Transverse colon (tissue), 4 donors: ENCODE results near the gene NT5DC4. TPM values are rescaled to one million over a fixed set of nuclear protein-coding genes. Genes with fewer than 3 reads are reported as not detected.

Source experiments
- DNase-seq: peaks from one replicate; pipeline ENCODE4 v3.0.0-alpha.2; 2019
- H3K27ac ChIP-seq, 4 donors: fragments of 200-600 bp; sonication (generic); 2 replicates each; pipeline ENCODE4 v1.5.1; 2016 to 2018; ENCODE audit warnings: inconsistent platforms in 4 of 4
- H3K27me3 ChIP-seq: fragments of 200-600 bp; sonication (generic); 2 replicates; pipeline ENCODE4 v1.5.1; 2017; ENCODE audit warnings: inconsistent platforms
- H3K36me3 ChIP-seq, 4 donors: fragments of 200-600 bp; sonication (generic); 2 replicates each; pipeline ENCODE4 v1.5.1; 2017 to 2019; ENCODE audit warnings: inconsistent platforms in 4 of 4
- H3K4me1 ChIP-seq, 4 donors: fragments of 200-600 bp; sonication (generic); 2 replicates each; pipeline ENCODE4 v1.5.1; 2017 to 2020; ENCODE audit warnings: inconsistent platforms in 4 of 4
- H3K4me3 ChIP-seq, 4 donors: fragments of 200-600 bp; sonication (generic); 1 replicate in 1 of 4; 2 replicates in 3 of 4; pipeline versions ENCODE4 v1.5.1 to v1.6.1; 2017 to 2019; ENCODE audit warnings: inconsistent platforms in 4 of 4
- H3K9me3 ChIP-seq, 2 donors: fragments of 200-600 bp; sonication (generic); 2 replicates each; pipeline ENCODE4 v1.5.1; 2017 to 2019; ENCODE audit warnings: inconsistent platforms in 2 of 2
- EP300 ChIP-seq: sonication (generic); formaldehyde crosslinking; IDR thresholded peaks from one replicate; pipeline ENCODE4 v1.6.1; 2017; ENCODE audit warnings: antibody characterized with exemption, low read depth
- POLR2A ChIP-seq: fragments of 450-650 bp; IDR thresholded peaks from one replicate; pipeline ENCODE4 v1.6.1; 2016; ENCODE audit warnings: antibody characterized with exemption, mild to moderate bottlenecking, moderate library complexity
- POLR2AphosphoS5 ChIP-seq, 3 donors: sonication (generic); formaldehyde crosslinking; IDR thresholded peaks; one replicate each; pipeline ENCODE4 v1.6.1; 2016; ENCODE audit warnings: antibody characterized with exemption in 3 of 3
- WGBS, 2 donors: methylation state at CpG; one replicate each; pipeline ENCODE4 v1.1.5; 2018; ENCODE audit warnings: low coverage in 1 of 2; 5-methylcytosine and 5-hydroxymethylcytosine counted together
- in situ Hi-C, 4 donors: fragments of 200-750 bp; cut with MboI; loops; one replicate each; pipeline versions ENCODE4 v1.15.0 to v1.15.1; 2017; ENCODE audit warnings: low sequenced_read_pairs in 3 of 4, low pct_ligation_motif_present in 1 of 4, low pct_unique_long_range_greater_than_20kb in 1 of 4
- intact Hi-C: fragments of 100-400 bp; cut with DNase I; formaldehyde crosslinking; loops from one replicate; pipeline ENCODE4 v1.15.1; 2023; ENCODE audit warnings: low total_unique reads
- total RNA-seq, 4 donors: library from RNA; depleted of rRNA; stranded (reverse); fragments of >200 nt; gene quantifications; one replicate each; pipeline ENCODE4 v1.1.0, GENCODE V29; 2016
- TF ChIP-seq, protein P1 (sequence below), 5 experiments: fragments of 200-600 bp in 3 of 5; fragments of 450-650 bp in 2 of 5; sonication (generic) in 3 of 5; IDR thresholded peaks; 1 replicate in 2 of 5; 2 replicates in 3 of 5; pipeline ENCODE4 v1.5.1; 2016 to 2017; ENCODE audit warnings: antibody characterized with exemption in 5 of 5, inconsistent platforms in 3 of 5, mild to moderate bottlenecking in 2 of 5, moderate library complexity in 1 of 5

The NT5DC4 gene
- total RNA-seq, 4 donors from 2014 or later, result not detected

- Histone ChIP-seq H3K36me3 (no peaks in the 10 kb centered on the region), H3K4me1 (peaks cover 0 to 15% (median 4%) of the 10 kb centered on the region in 4 donors), H3K27ac (no peak overlapping the region), H3K4me3 (no peak overlapping the region), H3K27me3 (no peaks in the 10 kb centered on the region), H3K9me3 (no peaks in the 10 kb centered on the region)
- DNase-seq, result no peak
- TF ChIP-seq, protein P1, sequence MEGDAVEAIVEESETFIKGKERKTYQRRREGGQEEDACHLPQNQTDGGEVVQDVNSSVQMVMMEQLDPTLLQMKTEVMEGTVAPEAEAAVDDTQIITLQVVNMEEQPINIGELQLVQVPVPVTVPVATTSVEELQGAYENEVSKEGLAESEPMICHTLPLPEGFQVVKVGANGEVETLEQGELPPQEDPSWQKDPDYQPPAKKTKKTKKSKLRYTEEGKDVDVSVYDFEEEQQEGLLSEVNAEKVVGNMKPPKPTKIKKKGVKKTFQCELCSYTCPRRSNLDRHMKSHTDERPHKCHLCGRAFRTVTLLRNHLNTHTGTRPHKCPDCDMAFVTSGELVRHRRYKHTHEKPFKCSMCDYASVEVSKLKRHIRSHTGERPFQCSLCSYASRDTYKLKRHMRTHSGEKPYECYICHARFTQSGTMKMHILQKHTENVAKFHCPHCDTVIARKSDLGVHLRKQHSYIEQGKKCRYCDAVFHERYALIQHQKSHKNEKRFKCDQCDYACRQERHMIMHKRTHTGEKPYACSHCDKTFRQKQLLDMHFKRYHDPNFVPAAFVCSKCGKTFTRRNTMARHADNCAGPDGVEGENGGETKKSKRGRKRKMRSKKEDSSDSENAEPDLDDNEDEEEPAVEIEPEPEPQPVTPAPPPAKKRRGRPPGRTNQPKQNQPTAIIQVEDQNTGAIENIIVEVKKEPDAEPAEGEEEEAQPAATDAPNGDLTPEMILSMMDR (IDR thresholded peaks at IDR 0.05), result no peak
- TF ChIP-seq POLR2AphosphoS5 (IDR thresholded peaks at IDR 0.05) (no peak), POLR2A (no peak), EP300 (no peak)
- in situ Hi-C loops (no loop called here), intact Hi-C loops (no loop called here)
- 72% methylated on average over 3 of the region's 3 CpGs; no CpG with 5 or more reads in 1 of the 2 donors for WGBS, 2 donors
Observed at GRCh38 chr2:112684415-112684775, 36.4 kb upstream of the NT5DC4 start.

DNA sequence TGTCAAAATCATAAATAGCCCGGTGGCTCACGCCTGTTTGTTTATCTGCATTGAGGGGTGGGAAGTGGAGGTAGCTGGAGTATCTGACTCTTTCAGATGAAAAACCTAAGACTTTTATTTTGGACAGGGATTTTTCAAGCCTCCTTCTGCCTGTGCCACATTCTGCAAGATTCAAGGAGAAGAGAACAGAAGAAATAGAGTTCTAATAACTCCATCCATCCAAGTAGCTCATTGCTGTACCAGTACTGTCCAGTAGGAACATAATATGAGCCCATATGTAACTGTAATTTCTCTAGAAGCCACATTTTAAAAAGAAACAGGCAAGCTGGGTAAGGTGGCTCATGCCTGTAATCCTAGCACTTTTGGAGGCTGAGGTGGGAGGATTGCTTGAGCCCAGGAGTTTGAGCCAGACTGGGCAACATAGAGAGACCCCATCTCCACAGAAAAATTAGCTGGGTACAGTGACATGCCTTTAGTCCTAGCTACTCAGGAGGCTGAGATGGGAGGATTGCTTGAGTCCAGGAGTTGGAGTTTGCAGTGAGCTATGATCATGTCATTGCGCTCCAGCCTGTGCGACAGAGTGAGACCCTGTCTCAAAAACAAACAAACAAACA lies 35.4 kb upstream of the NT5DC4 start:
- H3K9me3 ChIP-seq, result no peaks in the 10 kb centered on the region
- intact Hi-C loops (no loop called here), in situ Hi-C loops (no loop called here)
- H3K4me3 ChIP-seq, result no peak overlapping the region
- no peaks in the 10 kb centered on the region for H3K36me3 ChIP-seq
- H3K4me1 ChIP-seq, result peaks cover 0 to 15% (median 4%) of the 10 kb centered on the region in 4 donors
- WGBS, 2 donors, result 76 to 100% methylated on average over 2 to 4 of the region's 4 CpGs
- no peaks in the 10 kb centered on the region for H3K27me3 ChIP-seq
- DNase-seq, result no peak
- H3K27ac ChIP-seq, result no peak overlapping the region
- no peak for TF ChIP-seq EP300
- TF ChIP-seq, protein P1 (IDR thresholded peaks at IDR 0.05), result peak in 3 of 5 experiments; percentile 5 to 21 (median 9)

- in situ Hi-C loops (no loop called here), intact Hi-C loops (no loop called here)
- DNase-seq, result no peak
- H3K4me3 ChIP-seq, result no peak overlapping the region
- no peak overlapping the region for H3K27ac ChIP-seq
- H3K27me3 ChIP-seq, result no peaks in the 10 kb centered on the region
- TF ChIP-seq EP300 (no peak), POLR2A (no peak), POLR2AphosphoS5 (IDR thresholded peaks at IDR 0.05) (no peak)
- TF ChIP-seq, protein P1 (IDR thresholded peaks at IDR 0.05), result no peak
- 89 to 90% methylated on average over 2 to 15 of the region's 15 CpGs for WGBS, 2 donors
- H3K4me1 ChIP-seq, result peaks cover 0 to 24% (median 4%) of the 10 kb centered on the region in 4 donors
- H3K9me3 ChIP-seq, result no peaks in the 10 kb centered on the region
- H3K36me3 ChIP-seq, result no peaks in the 10 kb centered on the region
Observed at GRCh38 chr2:112686348-112687217, 34.2 kb upstream of the NT5DC4 start.

DNA sequence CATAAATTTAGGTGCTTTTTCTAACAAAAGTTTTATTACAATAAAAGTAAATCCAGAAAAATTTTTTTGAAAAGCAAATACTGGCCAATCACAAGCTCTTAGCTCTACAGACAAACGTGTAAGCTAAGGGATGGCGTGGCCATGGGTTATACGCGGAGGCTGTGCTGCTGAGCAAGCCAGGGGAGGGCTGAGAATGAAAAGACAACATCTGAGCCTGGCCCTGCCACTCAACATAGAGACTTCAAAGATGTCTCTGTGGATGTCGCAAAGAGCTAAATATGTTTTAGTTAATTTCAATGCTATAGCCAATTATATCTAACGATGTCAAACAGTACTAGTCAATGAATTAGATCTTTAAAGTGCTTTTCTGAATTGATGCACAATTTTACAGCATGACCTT lies 33.3 kb upstream of the NT5DC4 start:
- Histone ChIP-seq H3K27ac (peak overlapping the region in 1 of 4 donors; percentile 15), H3K4me3 (no peak overlapping the region), H3K9me3 (no peaks in the 10 kb centered on the region), H3K36me3 (no peaks in the 10 kb centered on the region), H3K4me1 (peaks cover 0 to 33% (median 5%) of the 10 kb centered on the region in 4 donors), H3K27me3 (no peaks in the 10 kb centered on the region)
- 88 to 93% methylated on average over 6 of the region's 6 CpGs for WGBS, 2 donors
- no peak for TF ChIP-seq EP300
- TF ChIP-seq, protein P1 (IDR thresholded peaks at IDR 0.05), result no peak
- no peak for TF ChIP-seq POLR2A
- TF ChIP-seq POLR2AphosphoS5 (IDR thresholded peaks at IDR 0.05), result no peak
- intact Hi-C loops (no loop called here), in situ Hi-C loops (no loop called here)
- no peak for DNase-seq
